ENCODE measurements around the gene SLC38A1.

GRCh38 chr12:46205294-46205693, 63.5 kb downstream of the SLC38A1 start:
- TF ChIP-seq POLR2A (IDR thresholded peaks at IDR 0.05) (no peak), CTCF (IDR thresholded peaks at IDR 0.05) (no peak)
